PC-9 (cell line): ENCODE measurements around the gene MKRN3. TPM values are rescaled to one million over a fixed set of nuclear protein-coding genes. Genes with fewer than 3 reads are reported as not detected.

Source experiments
- BruUV-seq: library from RNA; stranded (reverse); fragments of 400-500 nt; replicated peaks from 2 replicates; lab custom pipeline; 2021; lab: Mats Ljungman, UMichigan
- CTCF ChIA-PET: fragments of 300-600 bp; sonication (Branson Sonifier 250); formaldehyde crosslinking; loops from one replicate; lab custom pipeline; 2022; ENCODE audit warnings: antibody characterized with exemption; lab: Charles Lee
- POLR2A ChIA-PET: fragments of 300-600 bp; sonication (Branson Sonifier 250); formaldehyde crosslinking; loops from one replicate; lab custom pipeline; 2022; ENCODE audit warnings: antibody characterized with exemption; ENCODE audit not compliant: unreplicated experiment; lab: Charles Lee
- DNase-seq, 2 experiments: peaks; one replicate each; pipeline versions ENCODE4 v3.0.0 to v3.0.0-alpha.2; 2015 to 2022; ENCODE audit warnings: mixed read lengths in 1 of 2
- H2AFZ ChIP-seq: fragments of 200-600 bp; sonication (generic); 2 replicates; pipeline ENCODE4 v1.8.1; 2017; ENCODE audit warnings: antibody characterized with exemption
- H3F3A ChIP-seq: fragments of 200-600 bp; sonication (generic); 2 replicates; pipeline ENCODE4 v1.8.1; 2017; ENCODE audit warnings: antibody characterized with exemption, mild to moderate bottlenecking, low read depth; ENCODE audit not compliant: insufficient read depth
- H3K27ac ChIP-seq: fragments of 200-600 bp; sonication (generic); 2 replicates; pipeline ENCODE4 v1.6.1; 2016; ENCODE audit warnings: mixed run types
- H3K27me3 ChIP-seq: fragments of 200-600 bp; sonication (generic); 2 replicates; pipeline ENCODE4 v1.6.1; 2016; ENCODE audit warnings: low read depth, mixed run types; ENCODE audit not compliant: insufficient read depth
- H3K36me3 ChIP-seq: fragments of 200-600 bp; sonication (generic); 2 replicates; pipeline ENCODE4 v1.6.1; 2016; ENCODE audit warnings: low read depth, mixed run types
- H3K4me1 ChIP-seq: fragments of 200-600 bp; sonication (generic); replicated peaks from 2 replicates; pipeline ENCODE4 v1.6.1; 2016; ENCODE audit warnings: mixed run types; ENCODE audit not compliant: insufficient read depth
- H3K4me2 ChIP-seq: fragments of 200-600 bp; sonication (generic); 2 replicates; pipeline ENCODE4 v1.6.1; 2017; ENCODE audit warnings: mixed run types
- H3K4me3 ChIP-seq: fragments of 200-600 bp; sonication (generic); 2 replicates; pipeline ENCODE4 v1.6.1; 2016; ENCODE audit warnings: mixed run types
- H3K79me2 ChIP-seq: fragments of 200-600 bp; sonication (generic); 2 replicates; pipeline ENCODE4 v1.6.1; 2017; ENCODE audit warnings: low read depth, mixed run types
- H3K9me2 ChIP-seq: fragments of 200-600 bp; sonication (generic); 2 replicates; pipeline ENCODE4 v1.8.1; 2017; ENCODE audit warnings: mild to moderate bottlenecking; ENCODE audit not compliant: insufficient read depth
- H3K9me3 ChIP-seq: fragments of 200-600 bp; sonication (generic); 2 replicates; pipeline ENCODE4 v1.8.1; 2016; ENCODE audit warnings: low read depth; ENCODE audit not compliant: insufficient read depth
- H4K20me1 ChIP-seq: fragments of 200-600 bp; sonication (generic); 2 replicates; pipeline ENCODE4 v1.8.1; 2017; ENCODE audit not compliant: insufficient read depth
- EZH2 ChIP-seq: fragments of 200-600 bp; sonication (generic); IDR thresholded peaks from 2 replicates; pipeline ENCODE4 v1.8.0; 2017; ENCODE audit warnings: antibody characterized with exemption, low read depth
- intact Hi-C: fragments of 100-400 bp; cut with micrococcal nuclease; formaldehyde crosslinking; loops from one replicate; pipeline ENCODE4 v1.10.0; 2022; ENCODE audit not compliant: unreplicated experiment
- total RNA-seq: library from RNA; stranded (reverse); gene quantifications from 2 replicates; pipeline ENCODE4 v1.2.3, GENCODE V29; 2021
- TF ChIP-seq, protein P1 (sequence below): fragments of 200-600 bp; sonication (generic); conservative IDR thresholded peaks from 2 replicates; pipeline ENCODE4 v1.6.1; 2017; ENCODE audit warnings: mixed run types, antibody characterized with exemption, mild to moderate bottlenecking, moderate library complexity

The MKRN3 gene
- total RNA-seq, 1 experiment from 2014 or later = 26.1 TPM

DNA sequence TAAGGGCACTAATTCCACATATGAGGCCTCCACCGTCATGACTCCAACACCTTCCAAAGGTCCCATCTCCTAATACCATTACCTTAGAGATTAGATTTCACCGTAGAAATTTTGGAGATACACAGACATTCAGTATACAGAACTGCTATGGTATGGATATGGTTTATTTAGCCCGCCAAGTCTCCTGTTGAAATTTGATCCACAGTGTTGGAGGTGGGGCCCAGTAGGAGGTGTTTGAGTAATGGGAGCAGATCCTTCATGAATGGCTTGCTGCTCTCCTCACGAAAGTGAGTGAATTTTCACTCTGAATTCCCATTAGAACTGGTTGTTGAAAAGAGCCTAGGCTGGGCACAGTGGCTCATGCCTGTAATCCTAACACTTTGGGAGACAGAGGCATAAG, 7.4 kb downstream of the MKRN3 start:
- no TSS peak for BruUV-seq
- Histone ChIP-seq H3K4me1 (peaks cover 29% of the 10 kb centered on the region), H3F3A (no peaks in the 10 kb centered on the region), H3K9me3 (no peaks in the 10 kb centered on the region), H3K36me3 (no peaks in the 10 kb centered on the region), H3K27ac (no peak overlapping the region), H3K4me2 (no peak overlapping the region), H3K27me3 (no peaks in the 10 kb centered on the region), H2AFZ (no peak overlapping the region), H4K20me1 (peaks cover 22% of the 10 kb centered on the region), H3K79me2 (peaks cover 60% of the 10 kb centered on the region), H3K9me2 (no peaks in the 10 kb centered on the region), H3K4me3 (no peak overlapping the region)
- POLR2A ChIA-PET = no interaction called here
- no peak for TF ChIP-seq EZH2
- TF ChIP-seq, protein P1, sequence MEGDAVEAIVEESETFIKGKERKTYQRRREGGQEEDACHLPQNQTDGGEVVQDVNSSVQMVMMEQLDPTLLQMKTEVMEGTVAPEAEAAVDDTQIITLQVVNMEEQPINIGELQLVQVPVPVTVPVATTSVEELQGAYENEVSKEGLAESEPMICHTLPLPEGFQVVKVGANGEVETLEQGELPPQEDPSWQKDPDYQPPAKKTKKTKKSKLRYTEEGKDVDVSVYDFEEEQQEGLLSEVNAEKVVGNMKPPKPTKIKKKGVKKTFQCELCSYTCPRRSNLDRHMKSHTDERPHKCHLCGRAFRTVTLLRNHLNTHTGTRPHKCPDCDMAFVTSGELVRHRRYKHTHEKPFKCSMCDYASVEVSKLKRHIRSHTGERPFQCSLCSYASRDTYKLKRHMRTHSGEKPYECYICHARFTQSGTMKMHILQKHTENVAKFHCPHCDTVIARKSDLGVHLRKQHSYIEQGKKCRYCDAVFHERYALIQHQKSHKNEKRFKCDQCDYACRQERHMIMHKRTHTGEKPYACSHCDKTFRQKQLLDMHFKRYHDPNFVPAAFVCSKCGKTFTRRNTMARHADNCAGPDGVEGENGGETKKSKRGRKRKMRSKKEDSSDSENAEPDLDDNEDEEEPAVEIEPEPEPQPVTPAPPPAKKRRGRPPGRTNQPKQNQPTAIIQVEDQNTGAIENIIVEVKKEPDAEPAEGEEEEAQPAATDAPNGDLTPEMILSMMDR = no peak
- CTCF ChIA-PET = no interaction called here
- DNase-seq = no peak
- intact Hi-C loops = no loop called here

DNA sequence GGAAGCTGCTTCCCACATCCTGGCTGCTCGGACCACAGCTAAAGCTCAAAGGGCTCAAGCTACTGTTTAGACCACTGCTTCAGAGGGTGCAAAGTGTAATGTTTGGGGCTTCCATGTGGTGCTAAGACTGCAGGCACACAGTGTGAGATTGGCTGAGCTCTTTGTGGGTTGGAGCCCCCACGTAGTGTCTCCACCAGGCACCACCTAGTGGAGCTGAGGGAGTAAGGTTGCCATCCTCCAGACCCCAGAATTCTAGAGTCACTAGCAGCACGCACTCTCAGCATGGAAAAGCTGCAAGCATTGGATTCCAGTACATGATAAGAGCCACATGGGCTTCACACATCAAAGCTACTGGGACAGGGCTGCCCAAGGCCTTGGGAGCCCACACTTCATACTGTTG, 9.3 kb downstream of the MKRN3 start:
- no peak overlapping the region for H3K4me3 ChIP-seq
- no peaks in the 10 kb centered on the region for H3K27me3 ChIP-seq
- intact Hi-C loops = no loop called here
- H3K4me1 ChIP-seq = peaks cover 13% of the 10 kb centered on the region
- H3K36me3 ChIP-seq = no peaks in the 10 kb centered on the region
- H3K9me2 ChIP-seq = no peaks in the 10 kb centered on the region
- H3F3A ChIP-seq = no peaks in the 10 kb centered on the region
- H2AFZ ChIP-seq = no peak overlapping the region
- BruUV-seq = no TSS peak
- POLR2A ChIA-PET = no interaction called here
- TF ChIP-seq, protein P1 = no peak
- TF ChIP-seq EZH2 = no peak
- H3K79me2 ChIP-seq = peaks cover 41% of the 10 kb centered on the region
- H3K9me3 ChIP-seq = no peaks in the 10 kb centered on the region
- no peak overlapping the region for H3K4me2 ChIP-seq
- DNase-seq = no peak
- no peak overlapping the region for H3K27ac ChIP-seq
- H4K20me1 ChIP-seq = peaks cover 15% of the 10 kb centered on the region
- CTCF ChIA-PET = no interaction called here

DNA sequence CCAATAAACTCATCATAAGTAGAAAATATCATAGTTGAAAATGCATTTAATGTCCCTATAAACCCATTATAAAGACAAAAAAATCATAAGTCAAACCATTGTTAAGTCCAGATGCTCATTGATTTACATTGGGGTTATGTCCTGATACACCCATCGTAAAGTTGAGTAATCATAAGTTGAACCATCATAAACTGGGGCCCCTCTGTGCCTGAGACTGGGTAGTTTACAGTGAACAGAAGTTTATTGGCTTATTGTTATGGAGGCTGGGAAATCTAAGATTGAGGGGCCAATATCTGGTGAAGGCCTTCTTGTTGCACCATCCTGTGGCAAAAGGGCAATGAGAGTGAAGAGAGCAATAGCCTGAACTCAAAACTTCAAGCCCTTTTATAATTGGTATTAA, 10.6 kb downstream of the MKRN3 start:
- no peaks in the 10 kb centered on the region for H3K27me3 ChIP-seq

More for the DNA sequence above, 10.6 kb downstream of the MKRN3 start:
- no TSS peak for BruUV-seq
- H3K9me3 ChIP-seq = no peaks in the 10 kb centered on the region
- H3F3A ChIP-seq = no peaks in the 10 kb centered on the region
- DNase-seq = no peak
- H3K79me2 ChIP-seq = peaks cover 28% of the 10 kb centered on the region
- H3K4me1 ChIP-seq = no peaks in the 10 kb centered on the region
- TF ChIP-seq EZH2 = no peak
- TF ChIP-seq, protein P1 = no peak
- H3K36me3 ChIP-seq = no peaks in the 10 kb centered on the region
- no peak overlapping the region for H3K4me2 ChIP-seq
- H3K9me2 ChIP-seq = no peaks in the 10 kb centered on the region
- CTCF ChIA-PET = no interaction called here
- intact Hi-C loops = no loop called here
- no peak overlapping the region for H3K4me3 ChIP-seq
- H4K20me1 ChIP-seq = peaks cover 6% of the 10 kb centered on the region
- H3K27ac ChIP-seq = no peak overlapping the region
- no peak overlapping the region for H2AFZ ChIP-seq
- POLR2A ChIA-PET = no interaction called here
